GM12878 (cell line): ENCODE measurements around the gene RUNX3. TPM values are rescaled to one million over a fixed set of nuclear protein-coding genes. Genes with fewer than 3 reads are reported as not detected.

Experiments used
- ATAC-seq: fragments of 200-7000 bp; cut with Tn5 transposase; 3 replicates; pipeline ENCODE4 v1.9.1; 2020; ENCODE audit warnings: mild to moderate bottlenecking, moderate library complexity
- BruUV-seq: library from RNA; stranded (reverse); fragments of 400-500 nt; replicated peaks from 2 replicates; lab custom pipeline; 2021; lab: Mats Ljungman, UMichigan
- CTCF ChIA-PET: fragments of 300-600 bp; sonication (Branson Sonifier 250); formaldehyde crosslinking; extraction: SDS; loops from one replicate; lab custom pipeline; 2021; ENCODE audit warnings: inconsistent platforms; lab: Yijun Ruan, JAX
- POLR2A ChIA-PET: fragments of 350-600 bp; formaldehyde crosslinking; extraction: SDS; loops from one replicate; lab custom pipeline; 2021; ENCODE audit warnings: inconsistent platforms; lab: Charles Lee
- RAD21 ChIA-PET: fragments of 300-600 bp; sonication (Branson Sonifier 250); formaldehyde crosslinking; loops from one replicate; lab custom pipeline; 2023; ENCODE audit warnings: antibody characterized with exemption; ENCODE audit not compliant: unreplicated experiment; lab: Charles Lee
- SMC1A ChIA-PET: fragments of 300-600 bp; sonication (Branson Sonifier 250); formaldehyde crosslinking; loops from one replicate; lab custom pipeline; 2023; ENCODE audit not compliant: unreplicated experiment, uncharacterized antibody; lab: Charles Lee
- DNase-seq: peaks from one replicate; pipeline ENCODE4 v3.0.0-alpha.2; 2011; ENCODE audit warnings: low read depth, low spot score
- FAIRE-seq: peaks from 3 replicates; lab custom pipeline; 2011; peaks lifted over from hg19 to GRCh38; lab: Jason Lieb, UNC
- H2AFZ ChIP-seq: 2 replicates; pipeline ENCODE4 v1.6.0; 2011; ENCODE audit warnings: low read depth, low read length, control low read depth; ENCODE audit not compliant: control insufficient read depth
- H3K27ac ChIP-seq: 2 replicates; pipeline ENCODE4 v1.5.1; 2011; ENCODE audit warnings: control low read depth; ENCODE audit not compliant: control insufficient read depth, insufficient read depth
- H3K27me3 ChIP-seq, 2 experiments: replicated peaks in 1 of 2; 2 replicates each; pipeline versions ENCODE4 v1.6.0 to v1.6.1; 2011; ENCODE audit warnings: low read length in 1 of 2; ENCODE audit not compliant: control insufficient read depth in 2 of 2, insufficient read depth in 2 of 2
- H3K36me3 ChIP-seq, 2 experiments: 2 replicates each; pipeline ENCODE4 v1.5.1; 2011; ENCODE audit warnings: low read length in 1 of 2; ENCODE audit not compliant: control insufficient read depth in 2 of 2, insufficient read depth in 2 of 2
- H3K4me1 ChIP-seq: 2 replicates; pipeline ENCODE4 v1.6.1; 2011; ENCODE audit warnings: mild to moderate bottlenecking, low read length, moderate library complexity, mixed read lengths; ENCODE audit not compliant: control insufficient read depth, insufficient read depth
- H3K4me2 ChIP-seq: 2 replicates; pipeline ENCODE4 v1.6.0; 2011; ENCODE audit warnings: control low read depth; ENCODE audit not compliant: control insufficient read depth, insufficient read depth
- H3K4me3 ChIP-seq: fragments of 200-600 bp; sonication (generic); 2 replicates; pipeline ENCODE4 v1.5.1; 2016
- H3K79me2 ChIP-seq: 2 replicates; pipeline ENCODE4 v1.6.0; 2011; ENCODE audit warnings: low read length; ENCODE audit not compliant: control insufficient read depth, insufficient read depth
- H3K9ac ChIP-seq: 2 replicates; pipeline ENCODE4 v1.8.0; 2011; ENCODE audit warnings: low read length, control low read depth, mixed read lengths; ENCODE audit not compliant: control insufficient read depth, insufficient read depth
- H3K9me3 ChIP-seq: replicated peaks from 3 replicates; pipeline ENCODE4 v1.5.1; 2011; ENCODE audit warnings: mild to moderate bottlenecking, low read length; ENCODE audit not compliant: control insufficient read depth, insufficient read depth
- H4K20me1 ChIP-seq: 2 replicates; pipeline ENCODE4 v1.6.0; 2011; ENCODE audit not compliant: control insufficient read depth, insufficient read depth
- ATF3 ChIP-seq: IDR thresholded peaks from 2 replicates; pipeline ENCODE4 v1.6.1; 2011; ENCODE audit warnings: low read depth, mild to moderate bottlenecking, low read length, moderate library complexity, borderline replicate concordance; ENCODE audit errors: extremely low read depth
- CHD4 ChIP-seq: fragments of 200-600 bp; sonication (generic); IDR thresholded peaks from 2 replicates; pipeline ENCODE4 v1.6.1; 2016; ENCODE audit warnings: mild to moderate bottlenecking
- DPF2 ChIP-seq: fragments of 450-650 bp; IDR thresholded peaks from 2 replicates; pipeline ENCODE4 v1.6.1; 2017; ENCODE audit warnings: mild to moderate bottlenecking
- E2F8 ChIP-seq: fragments of 450-650 bp; IDR thresholded peaks from 2 replicates; pipeline ENCODE4 v1.6.1; 2018; ENCODE audit warnings: mild to moderate bottlenecking, low read depth, moderate library complexity; ENCODE audit not compliant: partially characterized antibody
- FOXK2 ChIP-seq: fragments of 450-650 bp; IDR thresholded peaks from 2 replicates; pipeline ENCODE4 v1.6.1; 2017; ENCODE audit warnings: mild to moderate bottlenecking, moderate library complexity
- LARP7 ChIP-seq: fragments of 450-650 bp; IDR thresholded peaks from 2 replicates; pipeline ENCODE4 v1.6.1; 2017; ENCODE audit warnings: mild to moderate bottlenecking
- MTA3 ChIP-seq: IDR thresholded peaks from 2 replicates; pipeline ENCODE4 v1.6.1; 2012; ENCODE audit warnings: low read length, inconsistent platforms, borderline replicate concordance
- NR2C2 ChIP-seq: IDR thresholded peaks from 2 replicates; pipeline ENCODE4 v1.6.1; 2011; ENCODE audit warnings: borderline replicate concordance, low read depth; ENCODE audit not compliant: control insufficient read depth, insufficient read length
- PAX5 ChIP-seq: IDR thresholded peaks from 2 replicates; pipeline ENCODE4 v1.6.1; 2011; ENCODE audit warnings: low read depth, low read length, borderline replicate concordance
- PML ChIP-seq: IDR thresholded peaks from 2 replicates; pipeline ENCODE4 v1.6.1; 2012; ENCODE audit warnings: low read length, inconsistent platforms
- POLR2A ChIP-seq: IDR thresholded peaks from 2 replicates; pipeline ENCODE4 v1.6.1; 2011; ENCODE audit warnings: low read depth, mild to moderate bottlenecking, low read length
- POLR2AphosphoS5 ChIP-seq: IDR thresholded peaks from 2 replicates; pipeline ENCODE4 v1.6.1; 2011; ENCODE audit warnings: mild to moderate bottlenecking, low read length, inconsistent platforms
- RBBP5 ChIP-seq: fragments of 200-600 bp; sonication (generic); conservative IDR thresholded peaks from 2 replicates; pipeline ENCODE4 v1.6.1; 2016
- RELB ChIP-seq: fragments of 450-650 bp; IDR thresholded peaks from 2 replicates; pipeline ENCODE4 v1.6.1; 2017; ENCODE audit warnings: low read depth, mild to moderate bottlenecking, moderate library complexity
- STAT3 ChIP-seq: IDR thresholded peaks from 2 replicates; pipeline ENCODE4 v1.6.1; 2011; ENCODE audit warnings: low read depth, low read length, improper control_type of control experiment
- ZNF622 ChIP-seq: fragments of 450-650 bp; IDR thresholded peaks from 2 replicates; pipeline ENCODE4 v1.6.1; 2017; ENCODE audit warnings: mild to moderate bottlenecking, inconsistent platforms
- WGBS: methylation state at CpG from one replicate; pipeline ENCODE4 v1.1.6; 2016; ENCODE audit warnings: low lambda C conversion rate; ENCODE audit not compliant: insufficient replicate concordance, insufficient coverage; ENCODE audit errors: missing lambda C conversion rate; 5-methylcytosine and 5-hydroxymethylcytosine counted together
- in situ Hi-C: fragments of 300-500 bp; cut with MboI; formaldehyde crosslinking; loops from 9 replicates; pipeline ENCODE4 v1.14.3; 2018; ENCODE audit warnings: mixed read lengths
- intact Hi-C: fragments of 100-400 bp; cut with micrococcal nuclease; formaldehyde crosslinking; loops from one replicate; pipeline ENCODE4 v1.14.2; 2022; ENCODE audit not compliant: unreplicated experiment
- polyA plus RNA-seq, 11 experiments: library from polyadenylated mRNA; depleted of rRNA in 4 of 11; unstranded in 6 of 11; stranded (reverse) in 5 of 11; fragments of >200 nt; fragmentation: Nextera tagmentation in 4 of 11; fragmentation: Illumina TruSeq in 1 of 11; extraction: Ambion mirVana in 4 of 11; extraction: Trizol in 1 of 11; gene quantifications; 1 replicate in 1 of 11; 2 replicates in 10 of 11; pipeline versions ENCODE4 v1.2.1 to v1.2.3, GENCODE V29; 2011 to 2016; ENCODE audit warnings: inconsistent platforms in 2 of 11, missing spikeins in 2 of 11, low read depth in 1 of 11
- total RNA-seq, 4 experiments: library from RNA; depleted of rRNA in 3 of 4; stranded (reverse); fragments of >200 nt in 3 of 4; fragmentation: Illumina TruSeq in 1 of 4; extraction: Trizol in 1 of 4; gene quantifications; 2 replicates each; pipeline versions ENCODE4 v1.2.1 to v1.2.3, GENCODE V29; 2013 to 2021
- TF ChIP-seq, protein P1 (sequence below): IDR thresholded peaks from 2 replicates; pipeline ENCODE4 v1.6.1; 2012; ENCODE audit warnings: low read length, inconsistent platforms

RUNX3 gene
- total and polyA plus RNA-seq, 10 of the 15 experiments (the other 5 are each of a cell fraction or from before 2014, with no cell fraction given) = 19.0 to 151 (median 31.4) TPM

DNA sequence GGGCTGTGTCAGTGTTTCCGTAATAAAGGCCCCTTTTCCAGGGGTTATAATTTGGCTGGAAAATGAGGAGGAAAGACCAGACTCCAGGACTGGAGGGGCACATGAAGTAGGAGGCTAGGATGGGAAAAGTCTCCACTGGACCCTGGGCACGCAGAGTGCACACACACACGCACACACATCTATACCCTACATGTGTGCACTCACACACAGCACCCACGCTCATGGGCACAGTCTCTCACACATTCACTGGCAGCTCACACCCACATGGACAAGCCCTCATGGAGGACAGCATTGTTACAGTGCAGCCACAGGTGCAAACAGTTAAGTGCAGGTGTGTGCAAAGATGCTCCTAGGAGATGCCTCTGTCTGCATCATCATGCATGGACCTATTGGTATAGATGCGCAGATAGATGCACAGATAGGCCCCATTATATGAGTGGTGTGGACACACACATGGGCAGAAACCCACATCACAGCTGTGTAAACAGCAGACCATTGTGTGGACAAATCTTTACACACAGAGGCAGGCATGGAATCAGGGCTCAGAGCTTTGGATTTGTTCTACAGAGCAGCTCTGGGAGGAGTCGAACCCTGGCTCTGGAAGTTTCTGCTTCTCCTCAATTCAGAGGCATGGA, 9.1 kb upstream of the RUNX3 start:
- ATAC-seq (no peak), FAIRE-seq (no peak), DNase-seq (no peak)
- intact Hi-C loops = no loop called here
- Histone ChIP-seq H4K20me1 (peaks cover 10% of the 10 kb centered on the region), H3K27ac (no peak overlapping the region), H3K27me3 (no peaks in the 10 kb centered on the region), H3K9ac (no peak overlapping the region), H3K79me2 (peaks cover 96% of the 10 kb centered on the region), H3K4me3 (no peak overlapping the region), H3K4me2 (no peak overlapping the region), H3K4me1 (peaks cover 40% of the 10 kb centered on the region), H3K36me3 (peaks cover 33 to 49% of the 10 kb centered on the region in 2 experiments), H2AFZ (no peak overlapping the region), H3K9me3 (no peaks in the 10 kb centered on the region)
- RAD21 ChIA-PET = interaction anchor here (1.1 to 1.7 kb wide), 2 partner anchors 13 kb away, joined by 3 to 8 read pairs; no protein-coding TSS in a partner anchor
- POLR2A ChIA-PET = interaction anchor here (0.6 to 2.5 kb wide), 4 partner anchors 11 to 59 kb away, joined by 3 to 9 read pairs (median 8); no protein-coding TSS in a partner anchor
- CTCF ChIA-PET = interaction anchor here (1.0 to 2.0 kb wide), 4 partner anchors 9 to 160 kb away, joined by 3 to 5 read pairs (median 4); no protein-coding TSS in a partner anchor
- in situ Hi-C loops = no loop called here
- SMC1A ChIA-PET = interaction anchor here (1.0 to 23.9 kb wide), 4 partner anchors 9 to 161 kb away, joined by 3 to 391 read pairs (median 9); partner anchors contain the start of gene RUNX3
- no TSS peak for BruUV-seq
- WGBS = 96% methylated on average over 6 of the region's 6 CpGs
- TF ChIP-seq FOXK2 (no peak), STAT3 (no peak), PAX5 (no peak), ZNF622 (no peak), RBBP5 (no peak), POLR2A (peak; percentile 54), E2F8 (no peak), MTA3 (no peak), NR2C2 (no peak), POLR2AphosphoS5 (peak; percentile 75; the same call in 1 of the 2 replicates), LARP7 (no peak), RELB (no peak), PML (no peak), DPF2 (no peak), CHD4 (no peak), ATF3 (no peak)
- TF ChIP-seq, protein P1, sequence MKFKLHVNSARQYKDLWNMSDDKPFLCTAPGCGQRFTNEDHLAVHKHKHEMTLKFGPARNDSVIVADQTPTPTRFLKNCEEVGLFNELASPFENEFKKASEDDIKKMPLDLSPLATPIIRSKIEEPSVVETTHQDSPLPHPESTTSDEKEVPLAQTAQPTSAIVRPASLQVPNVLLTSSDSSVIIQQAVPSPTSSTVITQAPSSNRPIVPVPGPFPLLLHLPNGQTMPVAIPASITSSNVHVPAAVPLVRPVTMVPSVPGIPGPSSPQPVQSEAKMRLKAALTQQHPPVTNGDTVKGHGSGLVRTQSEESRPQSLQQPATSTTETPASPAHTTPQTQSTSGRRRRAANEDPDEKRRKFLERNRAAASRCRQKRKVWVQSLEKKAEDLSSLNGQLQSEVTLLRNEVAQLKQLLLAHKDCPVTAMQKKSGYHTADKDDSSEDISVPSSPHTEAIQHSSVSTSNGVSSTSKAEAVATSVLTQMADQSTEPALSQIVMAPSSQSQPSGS = no peak
